Hepatocyte (in vitro differentiated cells): ENCODE results near the gene MOB4.

Source experiments
- CTCF ChIP-seq: fragments of 200-600 bp; sonication (generic); IDR thresholded peaks from 2 replicates; pipeline ENCODE4 v1.5.1; 2016; ENCODE audit warnings: antibody characterized with exemption, mild to moderate bottlenecking; ENCODE audit not compliant: poor library complexity
- EZH2phosphoT487 ChIP-seq: fragments of 200-600 bp; sonication (generic); IDR thresholded peaks from one replicate; pipeline ENCODE4 v1.6.1; 2018; ENCODE audit warnings: antibody characterized with exemption, mild to moderate bottlenecking, low read depth, moderate library complexity; ENCODE audit not compliant: unreplicated experiment, severe bottlenecking

DNA sequence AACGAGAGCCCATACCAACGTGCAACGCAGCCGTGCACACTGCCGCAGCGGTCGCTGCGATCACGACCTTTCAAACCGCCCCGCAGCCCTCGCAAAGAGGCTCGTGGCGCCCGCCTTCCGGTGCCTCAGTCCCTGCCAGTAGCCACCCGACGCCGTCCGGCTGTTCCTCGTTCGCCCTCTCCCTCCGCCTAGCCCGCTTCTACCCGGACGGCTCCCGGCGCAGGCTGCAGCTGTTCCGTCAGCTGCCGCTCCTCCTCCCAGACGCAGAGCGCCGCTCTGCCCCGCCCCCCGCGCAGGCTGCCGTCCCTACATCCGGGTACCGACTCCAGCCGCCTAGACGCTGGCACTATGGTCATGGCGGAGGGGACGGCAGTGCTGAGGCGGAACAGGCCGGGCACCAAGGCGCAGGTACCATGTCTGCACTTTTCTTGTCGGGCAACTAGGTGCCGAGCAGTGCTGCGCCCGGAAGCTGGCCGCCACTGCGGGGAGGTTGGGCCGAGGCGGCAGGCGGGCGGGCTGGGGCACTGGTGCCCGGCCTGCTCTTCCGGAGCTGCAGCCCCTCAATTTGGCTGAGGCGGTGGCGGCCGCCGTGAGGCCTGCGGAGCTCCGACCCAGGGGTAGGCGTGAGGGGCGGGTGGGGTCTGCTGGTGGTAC, at the start of gene MOB4:
- TF ChIP-seq EZH2phosphoT487 (no peak), CTCF (no peak)
